ENCODE data around the gene XAF1. TPM values are rescaled to one million over a fixed set of nuclear protein-coding genes. Genes with fewer than 3 reads are reported as not detected.
A peak's percentile ranks its signal among the peaks of the same experiment; 100 is the strongest.

The XAF1 gene
- polyA plus RNA-seq, 3 donors: 28.4 to 45.9 (median 31.9) TPM

DNA sequence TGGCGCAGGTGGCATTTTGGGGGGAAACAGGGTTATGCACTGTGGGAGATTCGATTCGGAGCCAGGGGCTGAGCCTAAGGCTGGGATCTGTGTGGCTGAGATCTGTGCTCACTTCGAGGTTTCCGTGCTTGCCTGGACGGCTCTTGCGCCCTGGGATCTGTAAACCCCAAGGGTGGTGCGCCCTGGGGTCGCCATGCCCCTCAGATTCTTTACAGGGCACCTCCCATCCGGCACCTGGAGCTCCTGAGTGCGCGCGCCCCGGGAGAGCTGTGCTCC, 43.1 kb upstream of the XAF1 start:
- Histone ChIP-seq H3K4me2 (replicated peaks; ENCODE audit: extremely low read depth, low read length, poor library complexity, severe bottlenecking) (peak overlapping the region; percentile 69), H2AFZ (ENCODE audit: insufficient read depth, low read depth, low read length, poor library complexity, severe bottlenecking) (peak overlapping the region; percentile 59), H3K36me3 (replicated peaks in 1 of 2; ENCODE audit: control insufficient read depth in 1 of 2, insufficient read depth in 2 of 2, low read length in 2 of 2) (no peaks in the 10 kb centered on the region), H3K4me3 (replicated peaks in 1 of 3; ENCODE audit: low read depth in 2 of 3, low read length in 3 of 3) (peak overlapping the region in 2 of 3 experiments; percentile 12 to 58), H3K27me3 (ENCODE audit: control insufficient read depth in 2 of 2, insufficient read depth in 2 of 2, low read length in 2 of 2) (peaks cover 12 to 36% of the 10 kb centered on the region in 2 donors), H3K9ac (ENCODE audit: insufficient read depth, low read length, poor library complexity, severe bottlenecking) (no peak overlapping the region), H3K9me3 (replicated peaks in 1 of 2; ENCODE audit: control insufficient read depth in 1 of 2, insufficient read depth in 1 of 2, low read length in 2 of 2) (peaks cover 3 to 9% of the 10 kb centered on the region in 2 donors), H3K79me2 (ENCODE audit: insufficient read depth, low read length) (no peaks in the 10 kb centered on the region), H3K27ac (ENCODE audit: low read depth in 1 of 2, low read length in 2 of 2) (no peak overlapping the region), H3K4me1 (ENCODE audit: control insufficient read depth in 1 of 2, insufficient read depth in 2 of 2, low read length in 2 of 2) (peaks cover 32 to 33% of the 10 kb centered on the region in 2 donors), H4K20me1 (ENCODE audit: insufficient read depth, low read length) (no peaks in the 10 kb centered on the region)
- peaks cover 0 to 23% (median 17%) of the 10 kb centered on the region in 7 donors for H3K9me3 Mint-ChIP-seq
- TF ChIP-seq, protein P1, sequence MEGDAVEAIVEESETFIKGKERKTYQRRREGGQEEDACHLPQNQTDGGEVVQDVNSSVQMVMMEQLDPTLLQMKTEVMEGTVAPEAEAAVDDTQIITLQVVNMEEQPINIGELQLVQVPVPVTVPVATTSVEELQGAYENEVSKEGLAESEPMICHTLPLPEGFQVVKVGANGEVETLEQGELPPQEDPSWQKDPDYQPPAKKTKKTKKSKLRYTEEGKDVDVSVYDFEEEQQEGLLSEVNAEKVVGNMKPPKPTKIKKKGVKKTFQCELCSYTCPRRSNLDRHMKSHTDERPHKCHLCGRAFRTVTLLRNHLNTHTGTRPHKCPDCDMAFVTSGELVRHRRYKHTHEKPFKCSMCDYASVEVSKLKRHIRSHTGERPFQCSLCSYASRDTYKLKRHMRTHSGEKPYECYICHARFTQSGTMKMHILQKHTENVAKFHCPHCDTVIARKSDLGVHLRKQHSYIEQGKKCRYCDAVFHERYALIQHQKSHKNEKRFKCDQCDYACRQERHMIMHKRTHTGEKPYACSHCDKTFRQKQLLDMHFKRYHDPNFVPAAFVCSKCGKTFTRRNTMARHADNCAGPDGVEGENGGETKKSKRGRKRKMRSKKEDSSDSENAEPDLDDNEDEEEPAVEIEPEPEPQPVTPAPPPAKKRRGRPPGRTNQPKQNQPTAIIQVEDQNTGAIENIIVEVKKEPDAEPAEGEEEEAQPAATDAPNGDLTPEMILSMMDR (IDR thresholded peaks at IDR 0.05): no peak
- H3K36me3 Mint-ChIP-seq: peaks cover 0 to 8% of the 10 kb centered on the region in 2 donors
- intact Hi-C loops (cut with micrococcal nuclease): no loop called here
- peaks cover 38 to 49% (median 47%) of the 10 kb centered on the region in 3 donors for H3K27me3 Mint-ChIP-seq (ENCODE audit: low read depth in 3 of 3)
- peak overlapping the region; percentile 75 to 93 for H3K4me3 Mint-ChIP-seq
- peak overlapping the region in 3 of 7 donors; percentile 10 to 68 (median 50) for H3K27ac Mint-ChIP-seq
- no peak for DNase-seq
- H3K4me1 Mint-ChIP-seq: peaks cover 34% of the 10 kb centered on the region
- 14% methylated on average over 14 of the region's 14 CpGs for WGBS (ENCODE audit: insufficient coverage)

DNA sequence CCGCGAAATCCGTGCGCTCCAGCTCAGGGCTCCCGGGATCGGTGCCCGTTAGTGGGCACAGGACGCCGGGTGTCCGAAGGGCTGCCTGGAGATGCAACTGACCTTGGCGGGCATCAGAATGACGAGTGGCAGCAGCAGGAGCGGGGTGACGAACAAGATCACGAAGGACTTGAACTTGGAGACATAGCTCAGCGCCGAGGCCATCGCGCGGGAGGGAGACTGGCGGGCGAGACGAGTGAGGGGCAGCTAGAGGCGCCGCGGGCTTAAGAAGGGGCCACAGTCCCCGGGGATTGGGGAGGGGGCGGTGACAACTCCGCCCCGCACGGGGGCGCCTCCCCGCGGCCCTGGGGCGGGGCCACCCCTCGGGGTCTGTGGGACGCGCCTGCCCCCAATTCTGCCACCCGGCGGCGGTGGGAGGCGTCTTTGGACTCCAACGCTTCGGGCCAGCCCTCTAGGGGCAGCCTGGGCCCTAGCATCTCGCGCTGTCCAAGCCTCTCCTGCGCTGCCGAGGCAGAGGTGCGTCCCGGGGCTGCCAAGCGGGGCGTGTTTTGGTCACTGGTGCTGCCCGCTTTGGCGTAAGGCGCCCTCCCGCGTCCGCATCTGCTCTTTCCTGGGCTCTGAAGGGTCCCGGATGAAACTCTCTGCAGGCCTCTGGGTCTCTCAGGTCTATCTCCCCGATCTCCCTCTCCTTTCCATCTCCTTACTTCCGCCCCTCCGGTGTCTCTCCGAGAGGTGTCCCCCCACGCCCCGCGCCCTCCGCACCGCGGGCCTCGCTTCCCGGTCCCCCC, 42.5 kb upstream of the XAF1 start, which contains the start of gene SLC13A5:
SLC13A5 (minus strand) TSS at position 240 of the 788 bp plus-strand sequence; CDS start at position 204, 36 bp downstream.
- Histone ChIP-seq H3K4me1 (ENCODE audit: control insufficient read depth in 1 of 2, insufficient read depth in 2 of 2, low read length in 2 of 2) (peaks cover 32 to 33% of the 10 kb centered on the region in 2 donors), H3K4me3 (replicated peaks in 1 of 3; ENCODE audit: low read depth in 2 of 3, low read length in 3 of 3) (peak within 1 kb of the TSS in 2 of 3 experiments; percentile 12 to 58), H3K9me3 (replicated peaks in 1 of 2; ENCODE audit: control insufficient read depth in 1 of 2, insufficient read depth in 1 of 2, low read length in 2 of 2) (peaks cover 3 to 9% of the 10 kb centered on the region in 2 donors), H4K20me1 (ENCODE audit: insufficient read depth, low read length) (no peaks in the 10 kb centered on the region), H3K79me2 (ENCODE audit: insufficient read depth, low read length) (no peaks in the 10 kb centered on the region), H3K27ac (ENCODE audit: low read depth in 1 of 2, low read length in 2 of 2) (no peak within 1 kb of the TSS), H3K4me2 (replicated peaks; ENCODE audit: extremely low read depth, low read length, poor library complexity, severe bottlenecking) (peak within 1 kb of the TSS; percentile 69), H2AFZ (ENCODE audit: insufficient read depth, low read depth, low read length, poor library complexity, severe bottlenecking) (peak within 1 kb of the TSS; percentile 59), H3K9ac (ENCODE audit: insufficient read depth, low read length, poor library complexity, severe bottlenecking) (peak within 1 kb of the TSS; percentile 32), H3K36me3 (replicated peaks in 1 of 2; ENCODE audit: control insufficient read depth in 1 of 2, insufficient read depth in 2 of 2, low read length in 2 of 2) (no peaks in the 10 kb centered on the region), H3K27me3 (ENCODE audit: control insufficient read depth in 2 of 2, insufficient read depth in 2 of 2, low read length in 2 of 2) (peaks cover 12 to 36% of the 10 kb centered on the region in 2 donors)
- H3K27me3 Mint-ChIP-seq (ENCODE audit: low read depth in 3 of 3): peaks cover 38 to 51% (median 47%) of the 10 kb centered on the region in 3 donors
- H3K4me1 Mint-ChIP-seq: peaks cover 34% of the 10 kb centered on the region
- peak in 2 of 3 donors; percentile 8 to 10 for DNase-seq
- intact Hi-C loops (cut with micrococcal nuclease): no loop called here
- peaks cover 0 to 8% of the 10 kb centered on the region in 2 donors for H3K36me3 Mint-ChIP-seq
- H3K4me3 Mint-ChIP-seq: peak within 1 kb of the TSS; percentile 75 to 93
- TF ChIP-seq, protein P1 (IDR thresholded peaks at IDR 0.05): peak; percentile 44
- H3K27ac Mint-ChIP-seq: peak within 1 kb of the TSS in 5 of 7 donors; percentile 10 to 81 (median 66)
- WGBS (ENCODE audit: insufficient coverage): 2% methylated on average over 71 of the region's 71 CpGs
- H3K9me3 Mint-ChIP-seq: peaks cover 0 to 29% (median 17%) of the 10 kb centered on the region in 7 donors

Data from CD14-positive monocyte (primary cell).